Activated CD8-positive, alpha-beta T cell treated with anti-CD3 and anti-CD28 coated beads for 36 hours (primary cell): ENCODE results near the gene DYSF. TPM values are rescaled to one million over a fixed set of nuclear protein-coding genes. Genes with fewer than 3 reads are reported as not detected.

Experiments used
- ATAC-seq: fragments of 200-7000 bp; cut with Tn5 transposase; one replicate; pipeline ENCODE4 v1.10.0; 2021; ENCODE audit warnings: mild to moderate bottlenecking, moderate library complexity
- CTCF ChIA-PET: fragments of 350-600 bp; sonication (Branson Sonifier 250); formaldehyde crosslinking; loops from one replicate; lab custom pipeline; 2021; ENCODE audit warnings: antibody characterized with exemption; lab: Charles Lee
- POLR2A ChIA-PET: fragments of 350-600 bp; sonication (Branson Sonifier 250); formaldehyde crosslinking; loops from one replicate; lab custom pipeline; 2021; ENCODE audit warnings: antibody characterized with exemption; lab: Charles Lee
- DNase-seq: peaks from one replicate; pipeline ENCODE4 v3.0.0-alpha.2; 2020
- H3K27ac Mint-ChIP-seq: one replicate; pipeline ENCODE4 v1.8.0; 2021; ENCODE audit warnings: mild to moderate bottlenecking, mixed read lengths
- H3K27me3 Mint-ChIP-seq: one replicate; pipeline ENCODE4 v1.8.0; 2021; ENCODE audit warnings: mixed read lengths
- H3K36me3 Mint-ChIP-seq: one replicate; pipeline ENCODE4 v1.8.0; 2021; ENCODE audit warnings: low read depth, mixed read lengths
- H3K4me1 Mint-ChIP-seq: one replicate; pipeline ENCODE4 v1.8.0; 2021; ENCODE audit warnings: low read depth, mixed read lengths
- H3K4me3 Mint-ChIP-seq: one replicate; pipeline ENCODE4 v1.8.0; 2021; ENCODE audit warnings: mild to moderate bottlenecking, moderate library complexity, mixed read lengths
- H3K9me3 Mint-ChIP-seq: one replicate; pipeline ENCODE4 v1.8.0; 2021; ENCODE audit warnings: mixed read lengths
- CTCF ChIP-seq: fragments of 200-600 bp; IDR thresholded peaks from one replicate; pipeline ENCODE4 v1.8.0; 2022; ENCODE audit warnings: antibody characterized with exemption, mild to moderate bottlenecking
- intact Hi-C: fragments of 100-400 bp; cut with micrococcal nuclease; formaldehyde crosslinking; loops from one replicate; pipeline ENCODE4 v1.10.0; 2022
- total RNA-seq, 2 experiments: library from RNA; stranded (reverse); gene quantifications; one replicate each; pipeline ENCODE4 v1.2.3, GENCODE V29; 2021

Gene DYSF
- total RNA-seq, 2 experiments from 2014 or later = 3.5 to 3.8 TPM

DNA sequence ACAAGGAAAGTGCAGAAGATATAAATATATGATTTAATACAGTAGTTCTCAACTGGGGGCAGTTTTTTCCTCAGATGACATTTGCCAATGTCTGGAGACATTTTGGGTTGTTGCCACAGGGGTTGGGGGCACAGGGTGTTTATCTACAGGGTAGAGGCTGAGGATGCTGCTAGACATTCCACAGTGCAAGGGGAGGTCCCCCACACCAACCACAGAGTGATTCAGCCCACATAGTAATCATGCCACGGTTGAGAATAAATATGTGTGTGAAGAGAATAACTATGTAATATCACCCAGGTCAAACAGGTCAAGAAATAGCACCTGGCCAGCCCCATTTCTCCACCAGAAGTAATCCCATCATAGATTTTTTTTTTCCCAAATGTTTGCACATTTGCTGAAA, 17.9 kb downstream of the DYSF start:
- H3K4me1 Mint-ChIP-seq = peaks cover 4% of the 10 kb centered on the region
- H3K4me3 Mint-ChIP-seq = no peak overlapping the region
- ATAC-seq (peak; percentile 77), DNase-seq (peak; percentile 18)
- CTCF ChIA-PET = no interaction called here
- H3K27ac Mint-ChIP-seq = no peak overlapping the region
- no peaks in the 10 kb centered on the region for H3K9me3 Mint-ChIP-seq
- no peak for TF ChIP-seq CTCF
- intact Hi-C loops = no loop called here
- peaks cover 31% of the 10 kb centered on the region for H3K27me3 Mint-ChIP-seq
- H3K36me3 Mint-ChIP-seq = no peaks in the 10 kb centered on the region
- POLR2A ChIA-PET = no interaction called here

DNA sequence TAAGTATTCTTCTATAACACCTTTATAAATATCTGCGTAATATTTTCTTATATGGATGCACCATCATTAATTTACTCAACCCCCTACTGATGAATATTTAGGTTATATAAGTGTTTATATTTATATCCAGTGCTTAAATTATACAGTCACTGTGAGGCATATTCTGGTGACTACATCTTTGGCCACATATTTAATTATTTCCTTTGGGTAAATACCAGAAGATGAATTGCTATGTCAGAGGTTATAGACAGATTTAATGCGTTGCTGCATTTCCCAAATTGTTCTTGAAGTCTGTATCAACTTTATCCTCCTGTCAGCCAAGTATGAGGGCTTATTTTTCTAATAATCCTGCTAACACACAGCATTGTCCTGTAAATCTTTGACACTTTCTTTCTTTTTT, 18.7 kb downstream of the DYSF start:
- intact Hi-C loops = no loop called here
- ATAC-seq = no peak
- no peak for DNase-seq
- ChIA-PET POLR2A (no interaction called here), CTCF (no interaction called here)
- no peaks in the 10 kb centered on the region for H3K9me3 Mint-ChIP-seq
- H3K36me3 Mint-ChIP-seq = no peaks in the 10 kb centered on the region
- no peak overlapping the region for H3K27ac Mint-ChIP-seq
- H3K4me3 Mint-ChIP-seq = no peak overlapping the region
- H3K27me3 Mint-ChIP-seq = peaks cover 27% of the 10 kb centered on the region
- no peak for TF ChIP-seq CTCF
- peaks cover 3% of the 10 kb centered on the region for H3K4me1 Mint-ChIP-seq

DNA sequence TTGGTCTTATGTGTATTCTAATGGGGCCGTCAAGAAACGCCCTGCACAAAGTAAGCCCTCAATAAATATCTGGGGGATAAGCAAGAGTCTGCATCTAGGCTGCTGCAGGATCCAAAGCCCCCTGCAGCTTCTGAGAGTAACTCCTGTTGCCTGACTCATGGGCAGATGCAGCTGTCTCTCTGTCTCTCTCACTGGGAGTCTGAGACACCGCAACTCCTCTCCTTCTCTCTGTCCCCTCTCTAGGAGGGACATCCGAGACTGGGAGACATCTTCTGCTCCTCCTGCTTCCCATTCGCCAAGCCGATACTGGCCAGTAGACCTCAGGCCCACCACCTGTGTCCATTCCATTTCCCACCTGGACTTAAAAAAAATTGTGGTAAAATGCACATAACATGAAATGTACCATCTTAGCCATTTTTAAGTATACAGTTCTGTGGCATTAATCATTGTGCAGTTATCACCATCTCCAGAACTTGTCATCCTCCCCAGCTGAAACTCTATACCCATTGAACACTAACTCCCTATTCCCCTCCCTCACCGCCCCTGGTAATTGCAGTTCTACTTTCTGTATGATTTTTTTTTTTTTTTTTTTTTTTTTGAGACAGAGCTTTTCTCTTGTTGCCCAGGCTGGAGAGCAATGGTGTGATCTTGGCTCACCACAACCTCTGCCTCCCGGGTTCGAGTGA, 20.1 kb downstream of the DYSF start:
- no peak for TF ChIP-seq CTCF
- ATAC-seq (no peak), DNase-seq (no peak)
- ChIA-PET CTCF (no interaction called here), POLR2A (no interaction called here)
- intact Hi-C loops = no loop called here
- Mint-ChIP-seq H3K4me3 (no peak overlapping the region), H3K9me3 (no peaks in the 10 kb centered on the region), H3K4me1 (no peaks in the 10 kb centered on the region), H3K36me3 (no peaks in the 10 kb centered on the region), H3K27me3 (peaks cover 17% of the 10 kb centered on the region), H3K27ac (no peak overlapping the region)

- H3K9me3 Mint-ChIP-seq = no peaks in the 10 kb centered on the region
- CTCF ChIA-PET = no interaction called here
- no peak for ATAC-seq
Observed at GRCh38 chr2:71474116-71474743, 20.9 kb downstream of the DYSF start.

More at GRCh38 chr2:71474116-71474743, 20.9 kb downstream of the DYSF start:
- no peak for TF ChIP-seq CTCF
- H3K27ac Mint-ChIP-seq = no peak overlapping the region
- H3K4me3 Mint-ChIP-seq = no peak overlapping the region
- no peak for DNase-seq
- H3K4me1 Mint-ChIP-seq = no peaks in the 10 kb centered on the region
- intact Hi-C loops = no loop called here
- POLR2A ChIA-PET = no interaction called here
- H3K36me3 Mint-ChIP-seq = no peaks in the 10 kb centered on the region
- peaks cover 9% of the 10 kb centered on the region for H3K27me3 Mint-ChIP-seq
